ENCODE data around the gene KNCN. TPM values are rescaled to one million over a fixed set of nuclear protein-coding genes. Genes with fewer than 3 reads are reported as not detected.
A peak's percentile ranks its signal among the peaks of the same experiment; 100 is the strongest.

The KNCN gene
- total RNA-seq, 4 donors from 2014 or later: not detected

DNA sequence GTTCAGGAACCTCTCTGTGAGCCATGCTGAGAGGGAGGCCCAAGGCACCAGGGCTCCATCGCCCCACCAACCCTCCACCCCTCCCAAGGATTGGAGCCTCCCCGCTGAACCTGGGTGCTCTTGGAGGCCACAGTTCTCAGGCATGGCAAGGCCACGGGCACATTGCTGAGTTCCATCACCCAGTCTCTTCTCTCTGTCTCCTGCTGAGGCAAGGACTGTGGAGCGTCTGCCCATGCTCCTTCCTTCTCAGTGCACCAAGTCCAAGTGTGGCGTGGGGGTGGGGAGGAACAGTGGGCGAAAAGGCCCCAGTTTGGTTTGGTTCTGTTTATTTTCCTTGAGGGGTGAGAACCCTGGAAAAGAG is 2.8 kb upstream of the KNCN start:
- Histone ChIP-seq H3K4me3 (no peak overlapping the region), H3K36me3 (peaks cover 0 to 16% (median 0%) of the 10 kb centered on the region in 3 donors), H3K4me1 (peaks cover 0 to 10% (median 0%) of the 10 kb centered on the region in 4 donors), H3K27me3 (no peaks in the 10 kb centered on the region), H3K9me3 (no peaks in the 10 kb centered on the region), H3K27ac (no peak overlapping the region)
- TF ChIP-seq POLR2A (IDR thresholded peaks at IDR 0.05) (no peak), CTCF (IDR thresholded peaks at IDR 0.05) (no peak)
- no peak for DNase-seq

GRCh38 chr1:46553506-46553905 is 2.1 kb upstream of the KNCN start:
- TF ChIP-seq POLR2A (IDR thresholded peaks at IDR 0.05): no peak
- TF ChIP-seq CTCF (IDR thresholded peaks at IDR 0.05): no peak
- Histone ChIP-seq H3K4me3 (no peak overlapping the region), H3K4me1 (peaks cover 0 to 12% (median 0%) of the 10 kb centered on the region in 4 donors)

GRCh38 chr1:46552357-46553237 is 1.1 kb upstream of the KNCN start:
- TF ChIP-seq CTCF (IDR thresholded peaks at IDR 0.05): no peak
- TF ChIP-seq POLR2A (IDR thresholded peaks at IDR 0.05): no peak
- H3K4me1 ChIP-seq: peaks cover 0 to 12% (median 0%) of the 10 kb centered on the region in 4 donors
- DNase-seq: no peak
- H3K27me3 ChIP-seq: no peaks in the 10 kb centered on the region
- H3K9me3 ChIP-seq: no peaks in the 10 kb centered on the region
- H3K4me3 ChIP-seq: no peak overlapping the region
- H3K27ac ChIP-seq: no peak overlapping the region
- peaks cover 0 to 2% (median 0%) of the 10 kb centered on the region in 3 donors for H3K36me3 ChIP-seq

More at GRCh38 chr1:46553506-46553905, 2.1 kb upstream of the KNCN start:
- Histone ChIP-seq H3K9me3 (no peaks in the 10 kb centered on the region), H3K27me3 (no peaks in the 10 kb centered on the region), H3K27ac (no peak overlapping the region), H3K36me3 (peaks cover 0 to 11% (median 0%) of the 10 kb centered on the region in 3 donors)
- DNase-seq: no peak

DNA sequence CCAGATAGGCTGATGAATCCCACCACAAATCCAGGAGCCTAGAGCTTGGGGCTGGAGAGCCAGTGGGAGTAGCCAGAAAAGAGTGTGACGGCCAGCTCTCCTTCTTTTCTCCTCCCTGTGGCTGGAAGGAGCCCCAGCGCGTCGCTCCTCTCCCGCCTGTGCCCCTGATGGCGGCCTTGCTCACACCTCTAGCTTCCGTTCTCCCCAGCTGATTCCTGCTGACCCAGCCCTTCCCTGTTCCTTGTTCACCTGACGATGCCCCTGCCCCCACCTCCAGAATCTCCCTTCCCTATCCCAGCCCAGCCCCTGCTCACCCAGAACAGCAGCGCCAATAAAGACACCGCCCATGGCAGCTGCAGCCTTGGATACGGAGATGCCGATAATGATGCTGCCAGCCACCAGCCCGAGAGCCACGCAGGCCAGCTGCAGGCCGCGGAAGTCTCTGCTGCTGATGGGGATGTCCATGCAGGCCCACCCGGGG is 656 bp downstream of the KNCN start:
- Histone ChIP-seq H3K9me3 (no peaks in the 10 kb centered on the region), H3K4me3 (no peak overlapping the region), H3K36me3 (no peaks in the 10 kb centered on the region), H3K27me3 (no peaks in the 10 kb centered on the region), H3K27ac (no peak overlapping the region), H3K4me1 (peaks cover 0 to 12% (median 0%) of the 10 kb centered on the region in 4 donors)
- no peak for TF ChIP-seq POLR2A (IDR thresholded peaks at IDR 0.05)
- no peak for TF ChIP-seq CTCF (IDR thresholded peaks at IDR 0.05)
- DNase-seq: peak in 1 of 3 donors; percentile 53

DNA sequence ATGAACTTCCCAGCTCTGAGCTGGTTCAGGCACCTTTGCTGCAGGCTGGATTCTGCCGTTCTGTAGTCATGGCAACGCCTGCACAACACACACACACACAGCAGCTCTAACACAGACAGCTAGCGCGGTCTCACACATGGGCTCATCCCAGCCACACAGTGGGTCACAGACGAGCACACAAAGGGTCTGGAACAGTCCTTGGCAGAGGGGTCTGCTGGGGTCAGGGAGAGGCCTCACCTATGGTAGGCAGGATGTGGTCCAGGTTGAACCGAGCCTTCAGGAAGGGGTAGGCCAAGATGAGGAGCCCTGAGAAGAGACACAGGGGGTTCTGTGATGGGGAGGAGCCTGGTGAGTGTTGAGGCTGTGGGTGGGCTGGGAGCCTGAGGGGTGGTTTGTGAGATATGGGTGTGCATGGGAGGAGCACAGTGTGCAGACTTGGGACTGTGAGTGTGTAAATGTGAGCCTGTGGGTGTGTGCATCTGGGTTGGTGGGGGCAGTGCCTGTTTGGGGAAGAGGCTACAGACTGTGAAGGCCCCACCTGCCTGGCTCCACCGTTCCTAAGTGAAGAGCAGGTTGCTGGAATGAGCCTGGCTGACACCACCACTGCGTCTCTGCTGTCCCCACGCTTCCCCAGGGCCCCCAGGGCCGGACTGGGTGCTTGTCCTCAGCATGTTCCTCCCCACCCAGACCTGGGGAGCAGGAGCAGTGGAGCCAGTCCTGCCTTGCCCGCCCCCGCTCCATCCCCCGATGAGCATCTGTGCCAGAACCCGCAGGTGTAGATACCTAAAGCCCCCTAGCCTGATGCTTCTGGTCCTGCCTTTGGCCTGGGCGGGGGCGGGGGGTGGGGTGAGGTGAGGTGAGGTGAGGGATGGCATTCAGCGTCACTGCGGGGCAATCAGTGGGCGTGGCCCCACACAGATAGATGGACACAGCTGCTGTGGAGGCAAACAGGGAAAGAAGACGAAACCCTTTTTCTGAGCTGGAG is 1.5 kb downstream of the KNCN start:
- Histone ChIP-seq H3K27me3 (no peaks in the 10 kb centered on the region), H3K9me3 (no peaks in the 10 kb centered on the region), H3K27ac (no peak overlapping the region), H3K4me1 (peaks cover 0 to 12% (median 0%) of the 10 kb centered on the region in 4 donors), H3K36me3 (no peaks in the 10 kb centered on the region), H3K4me3 (no peak overlapping the region)
- DNase-seq: peak in 2 of 3 donors; percentile 58 to 60
- TF ChIP-seq CTCF (IDR thresholded peaks at IDR 0.05) (no peak), POLR2A (IDR thresholded peaks at IDR 0.05) (no peak)
